Activated CD4-positive, CD25-positive, alpha-beta regulatory T cell treated with anti-CD3 and anti-CD28 coated beads, Interleukin-2, amount 50 U/mL, for 72 hours (primary cell): ENCODE data around the gene DYTN.

Experiments used
- DNase-seq: peaks from one replicate; pipeline ENCODE4 v3.0.0; 2021

The DYTN gene

DNA sequence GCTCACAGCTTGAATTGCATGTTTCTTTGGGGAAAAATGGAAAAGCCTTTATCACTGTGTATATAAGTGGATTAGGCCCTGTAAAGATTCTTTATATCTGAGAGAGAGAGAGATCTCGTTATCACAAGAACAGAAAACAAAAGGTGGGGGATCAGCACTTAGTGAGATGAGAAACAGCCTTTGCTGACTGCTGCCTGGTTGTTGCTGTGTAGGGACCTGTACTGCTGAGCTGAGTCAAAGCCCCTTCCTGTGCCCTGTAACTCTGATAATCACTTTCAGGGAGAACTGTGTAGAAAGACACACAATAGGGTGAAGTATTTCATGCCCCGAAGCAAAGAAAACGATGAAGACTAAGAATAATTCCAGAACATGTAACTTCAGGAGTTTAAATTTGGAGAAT, 106.5 kb downstream of the DYTN start:
- no peak for DNase-seq

DNA sequence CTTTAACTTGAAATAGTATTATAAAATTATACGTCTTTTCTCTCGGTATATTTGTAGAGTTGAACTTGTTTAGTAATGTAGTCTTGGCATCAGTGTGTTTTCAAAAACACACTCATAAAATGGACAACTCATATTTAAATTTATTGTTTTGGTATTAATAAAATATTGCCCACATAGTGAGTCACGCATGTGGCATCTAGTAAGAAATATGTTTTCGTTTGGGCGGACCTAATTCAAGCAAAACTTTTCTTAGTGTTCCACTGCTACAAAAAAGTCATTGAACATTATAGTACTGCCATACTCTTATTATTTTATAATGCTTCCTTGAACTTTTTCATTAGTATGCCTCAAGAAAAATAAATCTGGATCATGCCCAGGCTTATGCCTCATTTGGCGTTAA, 107.0 kb downstream of the DYTN start:
- DNase-seq = no peak

DNA sequence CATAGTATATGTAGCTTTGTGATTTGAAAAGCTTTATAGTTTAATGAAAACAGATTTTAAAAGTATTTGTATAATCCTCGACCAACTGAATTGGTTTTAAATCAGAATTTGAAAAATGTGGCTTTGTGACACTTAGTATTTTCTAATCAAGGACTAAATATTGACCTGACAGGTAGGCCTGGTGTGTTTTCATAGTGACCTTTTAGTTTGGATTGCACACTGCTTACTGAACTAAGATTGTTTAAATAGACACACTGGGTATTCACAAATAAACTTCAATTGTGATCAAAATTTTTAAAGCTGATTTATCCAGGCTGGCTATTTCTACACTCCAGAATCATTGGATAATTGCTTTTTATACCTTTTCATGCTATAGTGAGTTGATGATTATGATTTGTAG, 107.7 kb downstream of the DYTN start:
- no peak for DNase-seq

DNA sequence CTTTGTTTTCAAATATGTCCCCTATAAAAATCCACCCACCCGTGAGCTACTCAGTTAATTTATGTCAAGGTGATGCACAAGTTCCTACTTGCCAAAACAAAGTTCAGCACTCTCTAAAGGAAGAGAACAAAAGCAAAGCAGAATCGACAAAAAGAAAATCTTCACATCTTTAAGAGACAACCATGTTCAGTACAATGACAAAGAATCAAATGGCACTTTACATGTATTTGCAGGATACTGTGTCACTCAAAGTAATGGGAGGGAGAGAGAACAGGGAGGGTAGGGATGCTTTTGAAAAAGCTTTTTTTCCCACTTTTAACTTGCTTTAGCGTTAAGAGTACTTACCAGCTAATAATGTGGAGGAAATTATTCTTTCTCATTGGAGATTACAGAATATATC, 115.0 kb downstream of the DYTN start:
- DNase-seq = no peak
